HG02870 (cell line): ENCODE data around the gene CCL23.

Experiments used
- ATAC-seq: cut with Tn5 transposase; IDR thresholded peaks from one replicate; pipeline ENCODE4 v1.9.1; 2021; ENCODE audit warnings: mild to moderate bottlenecking, moderate library complexity; ENCODE audit not compliant: unreplicated experiment

The CCL23 gene

GRCh38 chr17:35972066-35972465, 45.7 kb downstream of the CCL23 start:
- ATAC-seq: no peak

GRCh38 chr17:35969558-35970380, 48.0 kb downstream of the CCL23 start:
- no peak for ATAC-seq

GRCh38 chr17:35968520-35969054, 49.2 kb downstream of the CCL23 start:
- no peak for ATAC-seq

- no peak for ATAC-seq
These were observed 52.5 kb downstream of the CCL23 start for GRCh38 chr17:35965272-35965671.

- ATAC-seq: no peak
These were observed 54.1 kb downstream of the CCL23 start for GRCh38 chr17:35963663-35964062.
